Measurements from ENCODE around the gene FRAS1. TPM values are rescaled to one million over a fixed set of nuclear protein-coding genes. Genes with fewer than 3 reads are reported as not detected.
"Not testable (repeated sequence)": the region's sequence is repeated elsewhere in the genome, so short reads cannot be mapped to it uniquely, and the experiment has no call there.

The FRAS1 gene
- total and polyA plus RNA-seq, 9 of the 15 experiments (the other 6 are each of a cell fraction or from before 2014, with no cell fraction given) = under 0.01 to 0.11 (median 0.04) TPM; not detected in 2

DNA sequence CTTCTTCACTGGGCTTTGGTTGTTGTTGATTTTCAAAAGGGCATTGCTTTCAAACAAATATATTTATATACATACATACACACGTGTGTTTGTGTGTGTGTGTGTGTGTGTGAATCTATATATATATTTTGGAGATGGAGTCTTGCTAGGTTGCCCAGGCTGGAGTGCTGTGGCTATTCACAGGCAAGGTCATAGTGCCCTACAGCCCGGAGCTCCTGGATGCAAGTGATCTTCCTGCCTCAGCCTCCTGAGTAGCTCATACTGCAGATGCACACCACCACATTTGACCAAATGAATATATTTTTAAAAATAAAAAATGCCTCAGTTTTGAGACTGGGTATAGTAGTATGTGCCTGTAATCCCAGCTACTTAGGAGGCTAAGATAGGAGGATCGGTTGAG lies 34.4 kb downstream of the FRAS1 start (continued):
- TF ChIP-seq MYBL2 (IDR thresholded peaks at IDR 0.05; ENCODE audit: low read depth) = no peak
- TF ChIP-seq MYBL2 (CRISPR knock-in tag; IDR thresholded peaks at IDR 0.05; ENCODE audit: borderline replicate concordance) = no peak
- TF ChIP-seq WHSC1 (IDR thresholded peaks at IDR 0.05; ENCODE audit: low read length) = no peak
- TF ChIP-seq PHTF2 (CRISPR knock-in tag; IDR thresholded peaks at IDR 0.05) = no peak
- TF ChIP-seq ZNF124 (CRISPR knock-in tag; IDR thresholded peaks at IDR 0.05) = no peak
- no peak for TF ChIP-seq ZNF766 (CRISPR knock-in tag; conservative IDR thresholded peaks at IDR 0.05)
- no peak for TF ChIP-seq CTBP1 (IDR thresholded peaks at IDR 0.05; ENCODE audit: borderline replicate concordance)

DNA sequence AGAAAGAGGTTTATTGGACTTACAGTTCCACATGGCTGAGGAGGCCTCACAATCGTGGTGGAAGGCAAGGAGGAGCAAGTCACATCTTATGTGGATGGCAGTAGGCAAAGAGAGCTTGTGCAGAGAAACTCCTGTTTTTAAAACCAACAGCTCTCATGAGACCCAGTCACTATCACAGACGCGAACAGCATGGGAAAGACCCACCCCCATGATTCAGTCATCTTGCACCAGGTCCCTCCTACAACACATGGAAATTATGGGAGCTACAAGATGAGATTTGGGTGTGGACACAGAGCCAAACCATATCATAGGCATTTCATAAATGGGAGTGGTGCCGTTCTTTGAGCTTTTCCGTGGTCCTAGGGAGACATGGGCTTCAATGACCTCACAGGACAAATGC lies 35.2 kb downstream of the FRAS1 start:
- H4K20me1 ChIP-seq (replicated peaks; ENCODE audit: control insufficient read depth, insufficient read depth, low read length); H3K27me3 ChIP-seq (ENCODE audit: control insufficient read depth in 2 of 2, insufficient read depth in 2 of 2, low read length in 2 of 2); FAIRE-seq; in situ Hi-C loops (cut with MboI); CTCF ChIA-PET (ENCODE audit: low intra/inter-chr PET ratio); H3K4me1 ChIP-seq (replicated peaks in 1 of 2; ENCODE audit: control insufficient read depth in 2 of 2, insufficient read depth in 2 of 2, low read length in 2 of 2); H3K36me3 ChIP-seq (ENCODE audit: control insufficient read depth, insufficient read depth, low read length); H3K4me2 ChIP-seq (ENCODE audit: insufficient read depth, low read length); ATAC-seq; H3K9me3 ChIP-seq (replicated peaks; ENCODE audit: control insufficient read depth, insufficient read depth, low read depth, low read length); H3K27ac ChIP-seq (ENCODE audit: extremely low read depth, low read depth, low read length); H3K9me1 ChIP-seq (ENCODE audit: control insufficient read depth, insufficient read depth, low read length); H2AFZ ChIP-seq (ENCODE audit: low read depth, low read length); POLR2A ChIA-PET; BruUV-seq (replicated peaks); H3K79me2 ChIP-seq (ENCODE audit: control insufficient read depth, insufficient read depth, low read length); DNase-seq (ENCODE audit: extremely low read depth in 1 of 4, low spot score in 3 of 4); H3K9ac ChIP-seq (ENCODE audit: insufficient read depth in 1 of 2, low read depth in 2 of 2, low read length in 2 of 2); intact Hi-C loops (cut with micrococcal nuclease); H3K4me3 ChIP-seq: not testable (repeated sequence)
- 3% methylated on average over 5 of the region's 5 CpGs for WGBS (ENCODE audit: insufficient coverage, low coverage, missing lambda C conversion rate)
